ENCODE results near the gene RPL36A.

RPL36A gene

DNA sequence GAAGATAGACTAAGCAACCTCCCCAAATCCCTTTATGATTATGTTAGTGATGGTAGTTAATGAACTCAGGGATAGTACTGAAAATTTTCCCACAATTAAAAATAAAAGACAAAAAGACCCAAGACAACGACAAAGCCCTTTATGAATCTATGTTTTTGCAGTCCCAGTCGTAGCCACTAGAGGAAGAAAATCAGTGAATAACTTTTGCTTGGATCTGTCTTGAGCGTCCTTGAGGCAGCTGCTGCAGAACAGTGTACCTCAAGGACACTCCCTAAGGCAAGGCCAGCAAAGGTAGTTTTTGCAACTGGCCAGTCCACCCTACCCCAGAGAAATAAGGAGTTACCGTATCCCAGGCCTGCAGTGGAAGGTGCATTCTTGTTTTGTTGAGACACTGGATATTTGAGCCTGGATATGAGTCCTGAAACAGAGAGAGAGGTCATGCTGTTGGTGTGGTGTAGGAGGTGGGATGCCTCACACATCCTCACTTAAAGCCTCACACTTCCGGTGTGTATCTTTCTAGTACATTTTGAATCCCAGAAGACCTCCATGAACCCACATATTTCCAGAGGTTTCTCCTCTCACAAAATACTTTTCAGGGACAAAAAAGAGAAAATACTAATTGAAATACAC lies 33.5 kb upstream of the RPL36A start:
- no peak overlapping the region for H3K4me3 Mint-ChIP-seq
- H3K27ac Mint-ChIP-seq: no peak overlapping the region
- DNase-seq: no peak
- no peaks in the 10 kb centered on the region for H3K36me3 Mint-ChIP-seq (ENCODE audit: low read depth)
- H3K9me3 Mint-ChIP-seq: peaks cover 58% of the 10 kb centered on the region
- H3K27me3 Mint-ChIP-seq (ENCODE audit: low read depth, poor library complexity): no peaks in the 10 kb centered on the region
- TF ChIP-seq CTCF (IDR thresholded peaks at IDR 0.05): peak; percentile 27
- H3K4me1 Mint-ChIP-seq: peaks cover 21% of the 10 kb centered on the region

- H3K36me3 Mint-ChIP-seq (ENCODE audit: low read depth): no peaks in the 10 kb centered on the region
- H3K9me3 Mint-ChIP-seq: peaks cover 57% of the 10 kb centered on the region
- H3K4me1 Mint-ChIP-seq: peaks cover 9% of the 10 kb centered on the region
- peaks cover 4% of the 10 kb centered on the region for H3K27me3 Mint-ChIP-seq (ENCODE audit: low read depth, poor library complexity)
- no peak for TF ChIP-seq CTCF (IDR thresholded peaks at IDR 0.05)
- DNase-seq: no peak
- H3K27ac Mint-ChIP-seq: no peak overlapping the region
- H3K4me3 Mint-ChIP-seq: no peak overlapping the region
Measured at GRCh38 chrX:101359966-101360365, 30.8 kb upstream of the RPL36A start.

- Mint-ChIP-seq H3K4me3 (no peak overlapping the region), H3K36me3 (ENCODE audit: low read depth) (no peaks in the 10 kb centered on the region), H3K27me3 (ENCODE audit: low read depth, poor library complexity) (peaks cover 4% of the 10 kb centered on the region), H3K27ac (no peak overlapping the region), H3K9me3 (peaks cover 56% of the 10 kb centered on the region), H3K4me1 (peaks cover 5% of the 10 kb centered on the region)
- TF ChIP-seq CTCF (IDR thresholded peaks at IDR 0.05): no peak
- DNase-seq: no peak
Measured at GRCh38 chrX:101360390-101360789, 30.4 kb upstream of the RPL36A start.

DNA sequence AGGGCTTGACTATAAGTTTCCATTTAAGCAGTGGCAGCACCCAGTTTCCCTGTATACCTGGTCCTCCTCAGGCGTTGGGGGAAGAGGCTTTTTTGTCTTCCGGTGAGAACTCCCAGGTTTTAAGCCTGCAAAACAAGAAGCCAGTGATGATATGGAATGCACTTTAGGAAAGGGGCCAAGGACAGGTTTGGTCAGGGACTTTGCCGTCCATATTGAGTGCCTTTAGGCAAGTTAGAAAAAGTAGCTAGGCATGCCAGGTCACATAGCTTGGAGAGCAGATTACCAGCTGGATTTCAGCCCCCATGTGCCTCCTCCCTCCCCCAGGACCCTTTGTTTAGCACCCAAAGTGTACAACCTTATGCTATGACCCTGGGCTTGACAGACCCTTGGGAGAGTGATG lies 28.7 kb upstream of the RPL36A start:
- TF ChIP-seq CTCF (IDR thresholded peaks at IDR 0.05): no peak
- Mint-ChIP-seq H3K9me3 (peaks cover 42% of the 10 kb centered on the region), H3K4me3 (no peak overlapping the region), H3K4me1 (peaks cover 3% of the 10 kb centered on the region), H3K27me3 (ENCODE audit: low read depth, poor library complexity) (peaks cover 4% of the 10 kb centered on the region), H3K36me3 (ENCODE audit: low read depth) (no peaks in the 10 kb centered on the region), H3K27ac (no peak overlapping the region)
- no peak for DNase-seq

- H3K9me3 Mint-ChIP-seq: peaks cover 44% of the 10 kb centered on the region
- peaks cover 4% of the 10 kb centered on the region for H3K27me3 Mint-ChIP-seq (ENCODE audit: low read depth, poor library complexity)
- no peak for DNase-seq
- H3K4me3 Mint-ChIP-seq: no peak overlapping the region
- H3K27ac Mint-ChIP-seq: no peak overlapping the region
- H3K36me3 Mint-ChIP-seq (ENCODE audit: low read depth): no peaks in the 10 kb centered on the region
- TF ChIP-seq CTCF (IDR thresholded peaks at IDR 0.05): no peak
- no peaks in the 10 kb centered on the region for H3K4me1 Mint-ChIP-seq
Measured at GRCh38 chrX:101362757-101363156, 28.1 kb upstream of the RPL36A start.

GRCh38 chrX:101365301-101365795 lies 25.5 kb upstream of the RPL36A start:
- Mint-ChIP-seq H3K27ac (no peak overlapping the region), H3K27me3 (ENCODE audit: low read depth, poor library complexity) (peaks cover 8% of the 10 kb centered on the region), H3K36me3 (ENCODE audit: low read depth) (no peaks in the 10 kb centered on the region), H3K9me3 (peaks cover 38% of the 10 kb centered on the region), H3K4me1 (no peaks in the 10 kb centered on the region), H3K4me3 (no peak overlapping the region)
- no peak for DNase-seq
- TF ChIP-seq CTCF (IDR thresholded peaks at IDR 0.05): no peak
